ENCODE measurements around the gene IFITM5. TPM values are rescaled to one million over a fixed set of nuclear protein-coding genes. Genes with fewer than 3 reads are reported as not detected.

IFITM5 gene
- polyA plus RNA-seq, 1 donor from 2014 or later: not detected

Other genes with a start within 250 kb of the IFITM5 start
- not detected for gene SCGB1C1, start 106.4 kb downstream of the IFITM5 start, polyA plus RNA-seq
- gene BET1L, start 92.1 kb downstream of the IFITM5 start, polyA plus RNA-seq: 44.4 TPM
- gene RIC8A, start 91.8 kb downstream of the IFITM5 start, polyA plus RNA-seq: 65.7 TPM
- gene SIRT3, start 63.2 kb downstream of the IFITM5 start, polyA plus RNA-seq: 11.6 TPM
- 179 TPM for gene PSMD13, start 62.5 kb downstream of the IFITM5 start, polyA plus RNA-seq
- 5.9 TPM for gene NLRP6, start 21.1 kb downstream of the IFITM5 start, polyA plus RNA-seq
- 6.1 TPM for gene PGGHG, start 10.4 kb downstream of the IFITM5 start, polyA plus RNA-seq
- gene IFITM2, start 8.3 kb upstream of the IFITM5 start, polyA plus RNA-seq: 1,305 TPM
- gene IFITM1, start 14.5 kb upstream of the IFITM5 start, polyA plus RNA-seq: 233 TPM
- gene IFITM3, start 21.3 kb upstream of the IFITM5 start, polyA plus RNA-seq: 1.4 TPM
- not detected for gene B4GALNT4, start 70.0 kb upstream of the IFITM5 start, polyA plus RNA-seq
- not detected for gene PKP3, start 94.7 kb upstream of the IFITM5 start, polyA plus RNA-seq
- gene SIGIRR, start 115.5 kb upstream of the IFITM5 start, polyA plus RNA-seq: 130 TPM
- gene ANO9, start 142.5 kb upstream of the IFITM5 start, polyA plus RNA-seq: 4.9 TPM
- 10.9 TPM for gene PTDSS2, start 150.8 kb upstream of the IFITM5 start, polyA plus RNA-seq
- gene RNH1, start 207.7 kb upstream of the IFITM5 start, polyA plus RNA-seq: 202 TPM
- 22.5 TPM for gene HRAS, start 236.1 kb upstream of the IFITM5 start, polyA plus RNA-seq
- gene LRRC56, start 238.0 kb upstream of the IFITM5 start, polyA plus RNA-seq: 2.6 TPM

All from IgD-negative memory B cell (primary cell).